Activated CD4-positive, alpha-beta T cell treated with anti-CD3 and anti-CD28 coated beads for 36 hours (primary cell): ENCODE results near the gene PLPPR4. TPM values are rescaled to one million over a fixed set of nuclear protein-coding genes. Genes with fewer than 3 reads are reported as not detected.
"Not testable (repeated sequence)": the region's sequence is repeated elsewhere in the genome, so short reads cannot be mapped to it uniquely, and the experiment has no call there.

ENCODE experiments used
- ATAC-seq: fragments of 200-7000 bp; cut with Tn5 transposase; one replicate; pipeline ENCODE4 v1.10.0; 2021; ENCODE audit warnings: mild to moderate bottlenecking, moderate library complexity
- CTCF ChIA-PET: fragments of 350-600 bp; sonication (Branson Sonifier 250); formaldehyde crosslinking; loops from one replicate; lab custom pipeline; 2021; ENCODE audit warnings: antibody characterized with exemption; lab: Charles Lee
- POLR2A ChIA-PET: fragments of 350-600 bp; sonication (Branson Sonifier 250); formaldehyde crosslinking; loops from one replicate; lab custom pipeline; 2021; ENCODE audit warnings: antibody characterized with exemption, inconsistent platforms; lab: Charles Lee
- DNase-seq: peaks from one replicate; pipeline ENCODE4 v3.0.0-alpha.2; 2020
- H3K27ac Mint-ChIP-seq: one replicate; pipeline ENCODE4 v1.8.0; 2021; ENCODE audit warnings: mixed read lengths
- H3K27me3 Mint-ChIP-seq: one replicate; pipeline ENCODE4 v1.8.0; 2021; ENCODE audit warnings: mixed read lengths
- H3K36me3 Mint-ChIP-seq: one replicate; pipeline ENCODE4 v1.8.0; 2021; ENCODE audit warnings: low read depth, mixed read lengths
- H3K4me1 Mint-ChIP-seq: one replicate; pipeline ENCODE4 v1.8.0; 2021; ENCODE audit warnings: mixed read lengths
- H3K4me3 Mint-ChIP-seq: one replicate; pipeline ENCODE4 v1.8.0; 2021; ENCODE audit warnings: mild to moderate bottlenecking, moderate library complexity, mixed read lengths
- H3K9me3 Mint-ChIP-seq: one replicate; pipeline ENCODE4 v1.8.0; 2021; ENCODE audit warnings: low read depth, mixed read lengths
- intact Hi-C, 2 experiments: fragments of 100-400 bp; cut with DNase I in 1 of 2; cut with micrococcal nuclease in 1 of 2; formaldehyde crosslinking; loops; one replicate each; pipeline versions ENCODE4 v1.14.2 to v1.15.1; 2022 to 2024; cut with DNase I, micrococcal nuclease
- total RNA-seq, 2 experiments: library from RNA; stranded (reverse); gene quantifications; one replicate each; pipeline ENCODE4 v1.2.3, GENCODE V29; 2021

PLPPR4 gene
- total RNA-seq, 2 experiments from 2014 or later = not detected

DNA sequence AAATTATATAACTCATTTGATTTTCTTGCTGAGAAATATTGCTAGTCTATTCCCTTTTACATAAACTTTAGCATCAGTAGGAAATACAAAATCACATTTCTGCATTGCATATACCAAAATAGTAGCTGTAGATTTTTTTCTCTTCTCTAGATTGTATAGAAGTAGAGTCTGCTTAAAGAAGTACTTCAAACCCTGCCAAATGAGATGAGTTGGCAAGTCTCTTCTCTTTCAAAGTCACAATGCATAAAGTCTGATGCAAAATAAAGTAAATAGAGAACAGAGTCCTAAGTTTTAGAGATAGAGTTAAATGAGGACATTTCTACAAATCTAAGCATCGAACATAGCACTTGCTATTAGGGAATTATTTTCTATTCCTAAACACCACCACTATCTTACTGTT is 6.4 kb downstream of the PLPPR4 start:
- ATAC-seq (no peak), DNase-seq (no peak)
- H3K9me3 Mint-ChIP-seq = peaks cover 5% of the 10 kb centered on the region
- H3K36me3 Mint-ChIP-seq = no peaks in the 10 kb centered on the region
- CTCF ChIA-PET = no interaction called here
- POLR2A ChIA-PET = no interaction called here
- no peaks in the 10 kb centered on the region for H3K4me1 Mint-ChIP-seq
- intact Hi-C loops = no loop called here
- no peak overlapping the region for H3K27ac Mint-ChIP-seq
- H3K27me3 Mint-ChIP-seq = peaks cover 13% of the 10 kb centered on the region
- no peak overlapping the region for H3K4me3 Mint-ChIP-seq

- intact Hi-C loops = no loop called here
- ATAC-seq = no peak
- no peak overlapping the region for H3K4me3 Mint-ChIP-seq
- peaks cover 8% of the 10 kb centered on the region for H3K27me3 Mint-ChIP-seq
- no peaks in the 10 kb centered on the region for H3K4me1 Mint-ChIP-seq
- no peak for DNase-seq
- ChIA-PET POLR2A (no interaction called here), CTCF (no interaction called here)
- peaks cover 5% of the 10 kb centered on the region for H3K9me3 Mint-ChIP-seq
- no peak overlapping the region for H3K27ac Mint-ChIP-seq
- no peaks in the 10 kb centered on the region for H3K36me3 Mint-ChIP-seq
These were observed 7.0 kb downstream of the PLPPR4 start for GRCh38 chr1:99271249-99271648.

DNA sequence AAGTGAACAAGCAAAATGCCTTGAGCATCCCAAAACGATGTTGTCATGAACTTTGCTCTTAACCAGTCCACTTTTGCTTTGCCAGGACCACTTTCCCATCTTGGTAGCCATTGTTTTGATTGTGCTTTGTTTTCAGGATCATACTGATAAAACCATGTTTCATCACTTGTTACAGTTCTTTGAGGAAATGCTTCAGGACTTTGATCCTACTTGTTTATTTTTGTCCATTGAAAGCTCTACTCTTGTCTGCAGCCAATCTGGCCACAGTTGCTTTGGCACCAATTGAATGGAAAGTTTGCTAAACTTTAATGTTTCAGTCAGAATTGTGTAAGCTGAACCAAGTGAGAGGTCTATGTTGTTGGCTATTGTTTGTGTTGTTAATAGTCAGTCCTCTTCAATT is 12.8 kb downstream of the PLPPR4 start:
- Mint-ChIP-seq H3K27ac (no peak overlapping the region), H3K9me3 (peaks cover 5% of the 10 kb centered on the region), H3K4me1 (no peaks in the 10 kb centered on the region), H3K27me3 (no peaks in the 10 kb centered on the region), H3K36me3 (no peaks in the 10 kb centered on the region), H3K4me3 (no peak overlapping the region)
- intact Hi-C loops = no loop called here
- DNase-seq = no peak
- no peak for ATAC-seq
- CTCF ChIA-PET = interaction anchor here (1.0 kb wide), 1 partner anchor 16 kb away, joined by 3 read pairs; no protein-coding TSS in a partner anchor
- POLR2A ChIA-PET = no interaction called here

GRCh38 chr1:99279525-99279924 is 15.2 kb downstream of the PLPPR4 start:
- ChIA-PET POLR2A (no interaction called here), CTCF (no interaction called here)
- intact Hi-C loops = no loop called here
- Mint-ChIP-seq H3K4me1 (no peaks in the 10 kb centered on the region), H3K4me3 (no peak overlapping the region), H3K27me3 (no peaks in the 10 kb centered on the region), H3K27ac (no peak overlapping the region), H3K9me3 (no peaks in the 10 kb centered on the region), H3K36me3 (no peaks in the 10 kb centered on the region)
- ATAC-seq (no peak), DNase-seq (no peak)

DNA sequence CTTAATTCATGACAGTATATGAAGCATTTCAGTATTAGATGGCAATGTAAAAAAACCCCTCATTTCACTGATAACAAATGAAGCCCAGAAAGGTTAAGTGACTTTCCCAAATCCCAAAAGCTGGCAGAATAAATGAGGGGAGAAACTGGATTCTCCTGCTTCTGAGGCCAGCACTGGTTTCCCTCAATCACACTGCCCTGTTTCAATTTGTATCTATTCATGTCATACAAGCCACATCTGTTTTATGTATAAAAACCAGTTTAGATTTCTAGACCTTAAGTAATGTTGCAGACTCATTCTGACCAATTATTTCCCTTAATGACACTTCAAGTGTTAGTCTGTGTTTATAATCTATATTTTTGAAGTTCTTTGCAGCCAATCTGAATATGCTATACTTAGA is 16.8 kb downstream of the PLPPR4 start:
- Mint-ChIP-seq H3K9me3 (no peaks in the 10 kb centered on the region), H3K27ac (no peak overlapping the region), H3K4me1 (no peaks in the 10 kb centered on the region), H3K4me3 (no peak overlapping the region), H3K36me3 (no peaks in the 10 kb centered on the region), H3K27me3 (no peaks in the 10 kb centered on the region)
- ChIA-PET POLR2A (no interaction called here), CTCF (interaction anchor here (0.7 kb wide), 1 partner anchor 54 kb away, joined by 3 read pairs; no protein-coding TSS in a partner anchor)
- intact Hi-C loops = no loop called here
- ATAC-seq (no peak), DNase-seq (no peak)

GRCh38 chr1:99282536-99282935 is 18.2 kb downstream of the PLPPR4 start:
- peaks cover under 1% of the 10 kb centered on the region for H3K27me3 Mint-ChIP-seq
- ChIA-PET POLR2A (no interaction called here), CTCF (no interaction called here)
- H3K4me3 Mint-ChIP-seq = no peak overlapping the region
- H3K27ac Mint-ChIP-seq = no peak overlapping the region
- ATAC-seq = no peak
- intact Hi-C loops = no loop called here
- H3K36me3 Mint-ChIP-seq = no peaks in the 10 kb centered on the region
- DNase-seq = no peak
- peaks cover 4% of the 10 kb centered on the region for H3K9me3 Mint-ChIP-seq
- no peaks in the 10 kb centered on the region for H3K4me1 Mint-ChIP-seq

- intact Hi-C loops, H3K27ac Mint-ChIP-seq: not testable (repeated sequence)
These were observed 19.2 kb downstream of the PLPPR4 start for GRCh38 chr1:99283521-99283920.

GRCh38 chr1:99292886-99293285 is 28.6 kb downstream of the PLPPR4 start:
- ChIA-PET CTCF (no interaction called here), POLR2A (no interaction called here)
- intact Hi-C loops = no loop called here
- Mint-ChIP-seq H3K4me1 (no peaks in the 10 kb centered on the region), H3K9me3 (no peaks in the 10 kb centered on the region), H3K27me3 (no peaks in the 10 kb centered on the region), H3K4me3 (no peak overlapping the region), H3K27ac (no peak overlapping the region), H3K36me3 (no peaks in the 10 kb centered on the region)
- no peak for DNase-seq
- no peak for ATAC-seq

More at GRCh38 chr1:99283521-99283920, 19.2 kb downstream of the PLPPR4 start:
- DNase-seq, H3K4me1 Mint-ChIP-seq, H3K27me3 Mint-ChIP-seq, ATAC-seq, POLR2A ChIA-PET, H3K4me3 Mint-ChIP-seq, H3K9me3 Mint-ChIP-seq, CTCF ChIA-PET, H3K36me3 Mint-ChIP-seq: not testable (repeated sequence)

- Mint-ChIP-seq H3K36me3 (no peaks in the 10 kb centered on the region), H3K4me3 (no peak overlapping the region), H3K27me3 (no peaks in the 10 kb centered on the region), H3K27ac (no peak overlapping the region), H3K4me1 (no peaks in the 10 kb centered on the region), H3K9me3 (peaks cover under 1% of the 10 kb centered on the region)
- intact Hi-C loops = no loop called here
- no peak for DNase-seq
- CTCF ChIA-PET = no interaction called here
- no peak for ATAC-seq
- POLR2A ChIA-PET = no interaction called here
These were observed 33.6 kb downstream of the PLPPR4 start for GRCh38 chr1:99297923-99298322.

DNA sequence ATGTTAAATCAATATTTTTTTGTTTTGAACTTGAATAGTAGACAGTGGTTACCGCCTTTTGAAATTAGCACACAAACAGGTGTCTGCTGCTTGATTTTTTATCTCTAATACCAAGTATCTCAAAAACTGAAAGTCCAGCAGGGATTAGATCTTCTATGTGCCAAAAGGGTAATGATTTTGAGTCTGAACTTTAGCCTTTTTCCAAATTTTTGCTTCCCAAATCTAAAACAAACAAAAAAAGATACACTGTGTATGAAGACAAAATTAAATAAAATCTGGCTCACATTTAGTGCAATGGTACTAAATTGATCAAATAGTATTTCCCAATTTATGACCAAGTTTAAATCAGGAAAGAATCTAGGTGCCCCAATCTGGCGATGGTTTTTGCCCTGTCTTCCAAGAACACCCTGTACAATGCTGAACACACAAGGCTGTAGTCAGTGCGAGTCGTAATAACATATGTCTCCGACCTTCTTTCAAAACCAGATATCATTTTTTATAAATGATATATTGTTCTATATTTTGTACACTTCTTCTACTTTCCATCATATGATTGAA is 40.5 kb downstream of the PLPPR4 start:
- DNase-seq (no peak), ATAC-seq (no peak)
- H3K4me1 Mint-ChIP-seq = no peaks in the 10 kb centered on the region
- no peak overlapping the region for H3K27ac Mint-ChIP-seq
- H3K4me3 Mint-ChIP-seq = no peak overlapping the region
- H3K36me3 Mint-ChIP-seq = no peaks in the 10 kb centered on the region
- H3K9me3 Mint-ChIP-seq = peaks cover 3% of the 10 kb centered on the region
- CTCF ChIA-PET = no interaction called here
- no peaks in the 10 kb centered on the region for H3K27me3 Mint-ChIP-seq
- POLR2A ChIA-PET = no interaction called here
- intact Hi-C loops = no loop called here

DNA sequence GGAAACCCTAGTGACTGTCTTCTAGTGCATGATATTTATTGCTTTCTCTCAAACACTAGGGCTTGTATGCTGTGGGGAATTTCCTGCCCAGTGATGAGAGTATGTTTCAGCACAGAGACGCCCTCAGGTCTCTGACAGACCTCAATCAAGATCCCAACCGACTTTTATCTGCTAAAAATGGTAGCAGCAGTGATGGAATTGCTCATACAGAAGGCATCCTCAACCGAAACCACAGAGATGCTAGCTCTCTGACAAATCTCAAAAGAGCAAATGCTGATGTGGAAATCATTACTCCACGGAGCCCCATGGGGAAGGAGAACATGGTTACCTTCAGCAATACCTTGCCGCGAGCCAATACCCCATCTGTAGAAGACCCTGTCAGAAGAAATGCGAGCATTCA is 41.3 kb downstream of the PLPPR4 start:
- Mint-ChIP-seq H3K27ac (no peak overlapping the region), H3K9me3 (peaks cover 3% of the 10 kb centered on the region), H3K4me1 (no peaks in the 10 kb centered on the region), H3K4me3 (no peak overlapping the region), H3K36me3 (no peaks in the 10 kb centered on the region), H3K27me3 (no peaks in the 10 kb centered on the region)
- no peak for ATAC-seq
- CTCF ChIA-PET = no interaction called here
- POLR2A ChIA-PET = no interaction called here
- intact Hi-C loops = no loop called here
- DNase-seq = no peak

- ChIA-PET CTCF (no interaction called here), POLR2A (no interaction called here)
- H3K36me3 Mint-ChIP-seq = no peaks in the 10 kb centered on the region
- no peak for DNase-seq
- H3K9me3 Mint-ChIP-seq = peaks cover 3% of the 10 kb centered on the region
- H3K4me3 Mint-ChIP-seq = no peak overlapping the region
- ATAC-seq = no peak
- intact Hi-C loops = no loop called here
- no peak overlapping the region for H3K27ac Mint-ChIP-seq
- H3K4me1 Mint-ChIP-seq = no peaks in the 10 kb centered on the region
- no peaks in the 10 kb centered on the region for H3K27me3 Mint-ChIP-seq
These were observed 41.8 kb downstream of the PLPPR4 start for GRCh38 chr1:99306056-99306455.
